NCI-H2081 treated with DMSO at 0.1 percent for 48 hours (cell line): ENCODE data around the gene ART4.

Experiments
- DNase-seq: peaks from one replicate; lab custom pipeline; 2025; lab: John Stamatoyannopoulos, UW

The ART4 gene

GRCh38 chr12:14850929-14851663 is 7.8 kb upstream of the ART4 start:
- DNase-seq = no peak

DNA sequence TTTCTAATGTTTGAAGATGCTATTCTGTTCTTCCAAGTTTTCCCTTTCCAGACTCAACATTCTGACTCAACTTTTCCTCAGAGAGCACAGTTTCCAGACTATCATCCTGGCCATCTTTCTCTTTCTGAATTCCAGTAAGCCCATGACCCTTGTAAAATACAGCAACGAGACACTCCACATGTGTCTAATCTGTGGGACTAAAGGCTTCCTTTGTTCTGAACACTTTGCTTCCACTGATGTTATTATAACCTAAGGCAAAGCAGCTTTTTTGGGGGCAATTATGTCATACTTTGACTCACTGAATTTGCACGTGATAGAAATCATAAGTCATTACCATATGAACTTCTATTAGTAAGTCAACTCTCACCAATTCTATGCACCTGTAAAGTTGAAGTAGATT is 6.3 kb upstream of the ART4 start:
- no peak for DNase-seq

DNA sequence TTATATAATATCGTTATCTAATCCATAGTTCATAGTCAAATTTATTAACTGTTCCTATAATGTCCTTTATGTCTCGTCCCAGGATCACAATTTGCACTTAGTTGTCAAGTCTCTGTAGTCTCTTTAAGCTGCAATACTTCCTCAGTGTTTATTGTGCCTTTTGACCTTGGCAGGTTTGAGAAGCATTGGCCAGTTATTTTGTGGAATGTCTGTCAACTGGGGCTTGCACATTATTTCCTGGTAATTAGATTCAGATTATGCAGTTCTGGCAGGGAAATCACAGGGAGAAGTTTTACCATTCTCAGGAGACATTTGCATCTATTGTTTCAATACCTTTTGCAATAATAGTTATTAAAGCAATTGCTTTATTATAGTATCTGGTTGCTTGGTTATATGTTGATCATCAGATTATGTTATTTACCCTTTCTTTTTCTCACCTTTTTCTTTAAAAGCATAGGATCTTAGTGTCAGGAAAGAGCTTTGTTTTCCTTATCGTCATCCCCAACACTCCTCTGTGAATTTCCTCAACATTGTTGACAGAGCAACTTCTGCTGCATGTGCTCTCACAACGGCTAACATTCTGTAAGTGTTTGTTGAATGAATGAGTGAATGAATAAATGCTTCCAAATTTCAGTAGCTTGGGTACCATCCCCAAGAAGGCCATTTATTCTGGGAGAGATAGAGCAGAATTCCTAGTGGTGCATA is 3.7 kb upstream of the ART4 start:
- no peak for DNase-seq

DNA sequence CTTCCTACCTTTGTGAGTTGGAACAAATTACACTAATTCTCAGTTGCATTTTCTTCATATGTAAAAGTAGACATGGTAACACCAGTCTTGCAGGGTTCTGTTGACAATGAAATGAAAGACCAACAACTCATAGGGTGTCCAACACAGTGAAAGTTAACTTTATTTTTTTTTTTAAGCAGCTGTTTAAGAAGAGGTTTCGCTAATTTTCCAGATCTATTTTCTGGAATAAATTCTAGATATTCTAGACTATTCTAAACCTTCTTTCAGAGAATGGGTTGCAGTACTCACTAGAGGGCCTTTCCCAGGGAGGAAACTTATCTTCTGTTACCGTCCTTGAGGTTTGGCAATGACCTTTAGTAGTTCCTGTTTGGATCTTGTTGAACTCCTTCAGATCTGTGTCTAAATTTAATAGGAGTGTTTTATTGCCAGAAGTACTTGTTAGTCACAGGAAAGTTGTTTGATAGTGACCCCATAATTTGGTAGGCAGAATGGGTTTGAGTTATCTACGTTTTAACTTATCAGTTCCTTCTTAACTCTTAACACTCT is 2.8 kb upstream of the ART4 start:
- DNase-seq = no peak

GRCh38 chr12:14845350-14845750 is 2.0 kb upstream of the ART4 start:
- no peak for DNase-seq

GRCh38 chr12:14844401-14844800 is 1.1 kb upstream of the ART4 start:
- DNase-seq = no peak

GRCh38 chr12:14842315-14842714 is 1.0 kb downstream of the ART4 start:
- DNase-seq = no peak

DNA sequence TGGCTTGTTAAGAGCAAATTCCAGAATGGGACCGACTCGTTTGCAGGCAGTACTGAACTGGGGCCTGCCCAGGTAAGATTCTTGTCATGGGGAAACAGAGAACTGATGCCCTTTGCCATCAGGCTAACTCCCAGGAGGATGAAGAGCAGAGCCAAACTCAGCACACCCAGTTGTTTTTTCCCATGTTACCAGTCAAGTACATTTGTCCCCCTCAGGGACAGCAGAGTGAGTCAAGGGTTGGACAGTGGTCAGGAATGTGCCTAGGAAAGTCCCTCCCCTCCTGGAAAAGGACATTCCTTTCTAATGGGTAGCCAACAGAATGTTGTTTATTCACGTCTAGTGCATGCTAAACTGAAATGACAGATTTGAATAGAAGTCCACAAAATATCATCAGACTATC is 1.6 kb downstream of the ART4 start:
- no peak for DNase-seq

DNA sequence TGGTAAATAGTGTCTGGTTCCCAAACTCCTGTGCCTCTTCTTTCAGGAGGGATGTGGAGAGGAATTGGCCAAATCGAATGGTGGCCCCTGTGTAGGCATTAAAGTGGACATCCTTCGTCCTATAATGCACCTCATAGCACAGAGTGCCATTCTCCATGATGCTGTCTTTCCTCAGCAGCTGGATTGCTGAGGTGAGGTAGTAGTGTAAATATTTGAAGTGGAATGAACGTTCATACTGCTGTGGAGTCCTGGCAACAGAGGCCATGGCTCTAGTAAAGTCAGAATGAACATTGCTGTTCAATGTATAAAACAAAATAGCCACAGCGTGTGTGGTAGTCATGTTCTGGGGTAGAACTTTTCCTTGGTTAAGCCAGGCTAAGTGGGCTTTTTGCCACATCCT is 2.7 kb downstream of the ART4 start:
- DNase-seq = no peak

DNA sequence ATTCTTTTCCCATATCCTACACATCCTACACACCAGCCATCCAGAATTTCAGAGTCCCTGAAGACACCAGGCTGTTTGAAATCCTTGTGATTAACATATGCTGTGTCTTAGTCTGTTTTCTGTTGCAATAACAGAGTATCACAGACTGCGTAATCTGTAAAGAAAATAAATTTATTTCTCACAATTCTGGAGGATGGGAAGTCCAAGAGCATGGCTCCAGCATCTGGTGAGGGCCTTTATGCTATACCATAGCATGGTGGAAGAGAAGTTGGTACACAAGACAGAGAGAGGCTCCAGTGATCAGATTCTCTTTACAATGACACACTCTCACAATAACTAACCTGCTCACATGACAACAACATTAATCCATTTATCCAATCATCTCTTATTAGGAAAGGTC is 4.1 kb downstream of the ART4 start:
- no peak for DNase-seq

GRCh38 chr12:14836336-14837210 is 6.8 kb downstream of the ART4 start:
- no peak for DNase-seq

- no peak for DNase-seq
Measured at GRCh38 chr12:14834509-14834908, 8.8 kb downstream of the ART4 start.

GRCh38 chr12:14833952-14834351 is 9.4 kb downstream of the ART4 start:
- no peak for DNase-seq

- DNase-seq = no peak
Measured at GRCh38 chr12:14833336-14833735, 10.0 kb downstream of the ART4 start.

GRCh38 chr12:14828892-14829291 is 14.4 kb downstream of the ART4 start:
- no peak for DNase-seq

DNA sequence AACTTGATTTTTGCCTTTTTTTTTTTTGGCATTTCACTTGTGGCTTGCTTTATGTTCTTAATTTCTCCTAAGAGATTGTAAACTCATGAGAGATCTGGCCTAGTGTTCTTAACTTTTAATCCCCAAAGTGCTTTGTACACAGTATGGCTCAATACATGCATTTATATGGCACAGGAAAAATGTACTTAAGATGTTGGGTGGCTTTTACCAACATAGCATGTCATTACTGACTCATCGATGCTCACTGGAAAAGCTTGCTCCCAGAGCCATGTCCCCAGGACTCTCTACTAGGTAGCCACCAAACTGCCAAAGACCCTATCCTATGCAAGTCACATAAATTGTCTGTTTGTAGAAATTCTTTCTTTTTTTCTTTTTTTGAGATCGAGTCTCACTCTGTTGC is 16.3 kb downstream of the ART4 start:
- no peak for DNase-seq

DNA sequence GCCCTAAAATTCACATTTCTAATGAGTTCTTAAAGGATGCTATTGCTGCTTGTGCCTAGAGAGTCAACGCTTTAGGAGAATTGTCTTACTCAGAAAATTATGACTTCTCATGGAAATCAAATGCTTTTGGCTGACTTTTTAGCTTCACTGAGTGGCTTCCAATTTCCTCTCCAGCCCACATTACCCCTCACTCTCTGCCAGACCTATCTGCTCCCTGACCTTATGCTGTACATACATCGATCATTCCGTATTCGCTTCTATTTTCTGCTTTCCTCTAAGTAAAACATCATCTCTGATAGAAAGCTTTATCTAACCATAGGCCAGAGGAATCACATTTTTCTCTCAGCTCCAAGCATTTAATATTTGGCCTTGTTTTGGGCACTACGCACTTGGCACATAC is 16.8 kb downstream of the ART4 start:
- no peak for DNase-seq

DNA sequence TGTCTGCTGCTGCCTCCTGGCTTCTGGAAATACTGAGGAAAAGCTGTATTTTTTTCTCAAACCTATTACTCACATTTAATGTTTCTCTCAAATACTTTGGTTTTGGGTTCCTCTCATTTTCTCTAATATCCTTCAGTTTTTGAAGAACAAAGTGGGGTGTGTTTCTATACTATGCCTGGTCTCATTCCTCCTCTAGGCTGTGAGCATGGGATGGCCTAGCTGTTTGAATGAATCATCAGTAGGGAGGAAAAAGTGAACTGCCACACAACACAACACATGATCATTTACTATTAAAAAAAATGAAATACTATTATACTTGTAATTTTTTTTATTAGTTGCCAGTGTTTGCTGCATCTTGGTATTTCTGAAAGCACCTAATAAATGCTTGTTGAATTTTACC is 18.1 kb downstream of the ART4 start:
- DNase-seq = no peak

GRCh38 chr12:14824012-14824634 is 19.2 kb downstream of the ART4 start:
- no peak for DNase-seq

- no peak for DNase-seq
Measured at GRCh38 chr12:14814014-14814413, 29.3 kb downstream of the ART4 start, which contains the start of gene SMCO3. Gene SMCO3 (minus strand): TSS chr12:14814182. CDS start chr12:14806680, 7,502 bp downstream.

DNA sequence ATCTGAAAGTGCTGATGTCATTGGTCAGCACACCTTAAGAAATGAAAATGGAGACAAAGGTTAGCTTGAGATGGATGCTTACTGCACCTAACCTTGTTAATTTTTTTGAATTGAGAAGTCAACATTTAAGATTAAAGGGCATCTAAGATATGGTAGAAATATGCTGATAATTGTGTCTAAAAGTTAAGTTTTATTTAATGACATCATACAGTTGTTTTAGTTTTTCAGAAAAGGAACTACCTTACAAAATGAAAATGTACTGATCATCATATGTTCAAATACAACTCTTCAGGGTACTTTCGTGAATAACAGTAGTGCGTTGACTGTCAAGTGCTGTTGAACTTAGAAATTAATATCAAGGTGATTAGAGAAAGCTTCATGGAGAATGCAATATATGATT is 31.8 kb downstream of the ART4 start:
- DNase-seq = no peak

DNA sequence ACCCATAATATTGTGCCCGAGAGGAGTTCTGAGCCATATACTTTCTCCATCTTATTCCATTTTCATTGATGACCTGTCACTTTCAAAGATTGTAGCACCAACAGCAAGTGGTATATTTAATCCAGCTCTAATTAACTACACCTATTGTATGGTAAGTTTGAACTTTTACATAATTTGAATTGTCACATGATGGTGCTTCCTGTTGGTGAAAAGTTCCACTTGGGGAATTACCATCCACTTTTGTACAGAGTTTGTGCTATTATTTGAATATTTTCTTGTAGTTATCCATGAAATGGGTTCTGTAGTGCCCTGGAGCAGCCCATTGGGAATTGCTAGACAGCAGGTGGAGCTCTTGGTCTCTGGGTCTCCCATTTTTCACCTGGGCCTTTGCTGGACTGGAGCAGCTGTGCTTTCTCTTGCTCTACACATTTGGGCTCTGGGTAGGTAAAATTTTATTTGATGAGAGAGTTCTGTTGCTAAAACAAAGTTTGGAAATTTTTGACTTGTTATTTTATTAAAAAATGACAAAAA is 32.3 kb downstream of the ART4 start:
- no peak for DNase-seq
